ENCODE data around the gene VCL.
A peak's percentile ranks its signal among the peaks of the same experiment; 100 is the strongest.

DNA sequence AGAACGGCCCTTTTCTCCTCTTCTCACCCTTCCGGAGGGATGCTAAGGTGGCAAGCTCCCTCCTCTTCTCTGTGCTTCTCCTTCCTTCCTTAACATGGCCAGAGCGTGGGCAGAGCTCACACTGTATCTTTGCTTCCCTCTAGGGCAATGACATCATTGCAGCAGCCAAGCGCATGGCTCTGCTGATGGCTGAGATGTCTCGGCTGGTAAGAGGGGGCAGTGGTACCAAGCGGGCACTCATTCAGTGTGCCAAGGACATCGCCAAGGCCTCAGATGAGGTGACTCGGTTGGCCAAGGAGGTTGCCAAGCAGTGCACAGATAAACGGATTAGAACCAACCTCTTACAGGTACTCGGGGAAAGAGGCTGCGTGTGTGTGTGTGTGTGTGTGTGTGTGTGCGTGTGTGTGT, 116.1 kb downstream of the VCL start:
- TF ChIP-seq GATA2 (IDR thresholded peaks at IDR 0.05; ENCODE audit: low read depth, low read length): peak; percentile 24; the same call in 1 of the 2 replicates
- no peak for TF ChIP-seq GATA3 (IDR thresholded peaks at IDR 0.05; ENCODE audit: low read depth, low read length)

Measured in SH-SY5Y (cell line).